Tibial artery (tissue), 4 donors: ENCODE measurements around the gene POLR2M.

ENCODE experiments used
- DNase-seq, 2 donors: peaks; one replicate each; pipeline ENCODE4 v3.0.0-alpha.2; 2019
- H3K27ac ChIP-seq, 2 donors: fragments of 200-600 bp; sonication (generic) in 1 of 2; 1 replicate in 1 of 2; 2 replicates in 1 of 2; pipeline ENCODE4 v1.5.1; 2018 to 2019; ENCODE audit warnings: mild to moderate bottlenecking in 1 of 2
- H3K27me3 ChIP-seq, 2 donors: fragments of 200-600 bp; sonication (generic) in 1 of 2; one replicate each; pipeline versions ENCODE4 v1.5.1 to v1.6.0; 2016 to 2019
- H3K36me3 ChIP-seq, 3 donors: fragments of 200-600 bp; sonication (generic) in 2 of 3; one replicate each; pipeline ENCODE4 v1.5.1; 2016 to 2019; ENCODE audit warnings: mild to moderate bottlenecking in 2 of 3
- H3K4me1 ChIP-seq, 4 donors: fragments of 200-600 bp; sonication (generic) in 2 of 4; 1 replicate in 3 of 4; 2 replicates in 1 of 4; pipeline ENCODE4 v1.5.1; 2016 to 2019
- H3K4me3 ChIP-seq, 2 donors: fragments of 200-600 bp; sonication (generic) in 1 of 2; 1 replicate in 1 of 2; 2 replicates in 1 of 2; pipeline ENCODE4 v1.5.1; 2018 to 2019; ENCODE audit warnings: mild to moderate bottlenecking in 2 of 2
- H3K9me3 ChIP-seq, 3 donors: fragments of 200-600 bp; sonication (generic) in 1 of 3; one replicate each; pipeline ENCODE4 v1.5.1; 2016 to 2019
- CTCF ChIP-seq, 2 experiments: fragments of 200-600 bp in 1 of 2; fragments of 450-650 bp in 1 of 2; IDR thresholded peaks; one replicate each; pipeline ENCODE4 v1.5.1; 2017 to 2019; ENCODE audit warnings: antibody characterized with exemption in 2 of 2, mild to moderate bottlenecking in 1 of 2, moderate library complexity in 1 of 2
- intact Hi-C: fragments of 100-400 bp; cut with DNase I; formaldehyde crosslinking; loops from one replicate; pipeline ENCODE4 v1.15.0; 2023; ENCODE audit warnings: low total_unique reads

Gene POLR2M

GRCh38 chr15:57756466-57756865 is 50.0 kb downstream of the POLR2M start:
- intact Hi-C loops = loop anchor here (10.0 kb wide), 1 partner anchor 108 kb away; no protein-coding TSS in a partner anchor
- no peak for DNase-seq
- no peak for TF ChIP-seq CTCF (IDR thresholded peaks at IDR 0.05)
- no peaks in the 10 kb centered on the region for H3K27me3 ChIP-seq
- H3K4me3 ChIP-seq = no peak overlapping the region
- no peaks in the 10 kb centered on the region for H3K9me3 ChIP-seq
- H3K36me3 ChIP-seq = no peaks in the 10 kb centered on the region
- peaks cover 0 to 11% (median 4%) of the 10 kb centered on the region in 4 donors for H3K4me1 ChIP-seq
- no peak overlapping the region for H3K27ac ChIP-seq

- H3K4me3 ChIP-seq = no peak overlapping the region
- no peaks in the 10 kb centered on the region for H3K27me3 ChIP-seq
- H3K36me3 ChIP-seq = no peaks in the 10 kb centered on the region
- no peak for TF ChIP-seq CTCF (IDR thresholded peaks at IDR 0.05)
- H3K4me1 ChIP-seq = no peaks in the 10 kb centered on the region
- no peak overlapping the region for H3K27ac ChIP-seq
- H3K9me3 ChIP-seq = no peaks in the 10 kb centered on the region
- intact Hi-C loops = loop anchor here (10.0 kb wide), 1 partner anchor 106 kb away; no protein-coding TSS in a partner anchor
- DNase-seq = no peak
Observed at GRCh38 chr15:57758560-57758959, 52.0 kb downstream of the POLR2M start.

GRCh38 chr15:57761562-57761961 is 55.0 kb downstream of the POLR2M start:
- H3K9me3 ChIP-seq = no peaks in the 10 kb centered on the region
- TF ChIP-seq CTCF (IDR thresholded peaks at IDR 0.05) = no peak
- H3K27me3 ChIP-seq = no peaks in the 10 kb centered on the region
- DNase-seq = no peak
- no peak overlapping the region for H3K4me3 ChIP-seq
- no peaks in the 10 kb centered on the region for H3K36me3 ChIP-seq
- intact Hi-C loops = no loop called here
- H3K27ac ChIP-seq = no peak overlapping the region
- no peaks in the 10 kb centered on the region for H3K4me1 ChIP-seq

GRCh38 chr15:57762302-57762701 is 55.8 kb downstream of the POLR2M start:
- Histone ChIP-seq H3K9me3 (no peaks in the 10 kb centered on the region), H3K4me3 (no peak overlapping the region), H3K4me1 (no peaks in the 10 kb centered on the region), H3K27ac (no peak overlapping the region), H3K36me3 (no peaks in the 10 kb centered on the region), H3K27me3 (no peaks in the 10 kb centered on the region)
- no peak for DNase-seq
- no peak for TF ChIP-seq CTCF (IDR thresholded peaks at IDR 0.05)
- intact Hi-C loops = no loop called here

- no peak for TF ChIP-seq CTCF (IDR thresholded peaks at IDR 0.05)
- intact Hi-C loops = no loop called here
- Histone ChIP-seq H3K4me1 (no peaks in the 10 kb centered on the region), H3K4me3 (no peak overlapping the region), H3K27me3 (no peaks in the 10 kb centered on the region), H3K27ac (no peak overlapping the region), H3K36me3 (no peaks in the 10 kb centered on the region), H3K9me3 (no peaks in the 10 kb centered on the region)
- DNase-seq = no peak
Observed at GRCh38 chr15:57763176-57763964, 56.9 kb downstream of the POLR2M start.
